Trophoblast cell (in vitro differentiated cells and primary cell): Measurements from ENCODE around the gene DDI2.

ENCODE experiments used
- DNase-seq, 2 donors: peaks; one replicate each; pipeline ENCODE4 v3.0.0-alpha.2; 2016
- H2AFZ ChIP-seq: 2 replicates; pipeline ENCODE4 v1.6.1; 2013; ENCODE audit warnings: low read length, moderate library complexity, mild to moderate bottlenecking; ENCODE audit not compliant: insufficient read depth, poor library complexity
- H2AK5ac ChIP-seq: 2 replicates; pipeline ENCODE4 v1.6.1; 2013; ENCODE audit warnings: mild to moderate bottlenecking, low read length
- H2BK120ac ChIP-seq: 2 replicates; pipeline ENCODE4 v1.6.1; 2013; ENCODE audit warnings: low read length, mild to moderate bottlenecking, moderate library complexity; ENCODE audit not compliant: insufficient read depth, poor library complexity
- H2BK12ac ChIP-seq: 2 replicates; pipeline ENCODE4 v1.6.1; 2013; ENCODE audit warnings: mild to moderate bottlenecking, low read length, moderate library complexity
- H2BK5ac ChIP-seq: 2 replicates; pipeline ENCODE4 v1.6.1; 2013; ENCODE audit warnings: low read length, low read depth, moderate library complexity, mild to moderate bottlenecking; ENCODE audit not compliant: poor library complexity
- H3K14ac ChIP-seq: 2 replicates; pipeline ENCODE4 v1.6.1; 2013; ENCODE audit warnings: mild to moderate bottlenecking, low read length
- H3K18ac ChIP-seq: 2 replicates; pipeline ENCODE4 v1.6.1; 2013; ENCODE audit warnings: mild to moderate bottlenecking, low read length
- H3K23ac ChIP-seq: 2 replicates; pipeline ENCODE4 v1.6.1; 2013; ENCODE audit warnings: low read length
- H3K27ac ChIP-seq: 2 replicates; pipeline ENCODE4 v1.5.1; 2013; ENCODE audit warnings: low read depth, mild to moderate bottlenecking, inconsistent platforms, low read length, moderate library complexity
- H3K27me3 ChIP-seq: 2 replicates; pipeline ENCODE4 v1.6.1; 2013; ENCODE audit warnings: inconsistent platforms, mild to moderate bottlenecking, low read length, moderate library complexity; ENCODE audit not compliant: insufficient read depth
- H3K36me3 ChIP-seq, 2 experiments: 1 replicate in 1 of 2; 2 replicates in 1 of 2; pipeline ENCODE4 v1.6.1; 2013; ENCODE audit warnings: low read length in 2 of 2, mild to moderate bottlenecking in 2 of 2, moderate library complexity in 1 of 2; ENCODE audit not compliant: insufficient read depth in 2 of 2, control insufficient read depth in 1 of 2
- H3K4ac ChIP-seq: 2 replicates; pipeline ENCODE4 v1.6.1; 2013; ENCODE audit warnings: low read depth, mild to moderate bottlenecking, low read length, moderate library complexity
- H3K4me1 ChIP-seq, 2 experiments: 1 replicate in 1 of 2; 2 replicates in 1 of 2; pipeline ENCODE4 v1.6.1; 2013; ENCODE audit warnings: low read length in 2 of 2, mild to moderate bottlenecking in 2 of 2, moderate library complexity in 1 of 2; ENCODE audit not compliant: insufficient read depth in 2 of 2, control insufficient read depth in 1 of 2
- H3K4me2 ChIP-seq: 2 replicates; pipeline ENCODE4 v1.6.1; 2013; ENCODE audit warnings: inconsistent platforms, mild to moderate bottlenecking, low read length, moderate library complexity
- H3K4me3 ChIP-seq: 2 replicates; pipeline ENCODE4 v1.5.1; 2013; ENCODE audit warnings: mild to moderate bottlenecking, low read depth, low read length, inconsistent platforms
- H3K79me1 ChIP-seq: one replicate; pipeline ENCODE4 v1.6.1; 2013; ENCODE audit warnings: low read length
- H3K79me2 ChIP-seq: 2 replicates; pipeline ENCODE4 v1.6.1; 2013; ENCODE audit warnings: low read length, mild to moderate bottlenecking; ENCODE audit not compliant: control insufficient read depth, insufficient read depth, poor library complexity
- H3K9ac ChIP-seq: 2 replicates; pipeline ENCODE4 v1.6.1; 2013; ENCODE audit warnings: mild to moderate bottlenecking, low read length
- H3K9me3 ChIP-seq: 2 replicates; pipeline ENCODE4 v1.6.1; 2013; ENCODE audit warnings: low read depth, mild to moderate bottlenecking, control low read depth, inconsistent platforms, low read length; ENCODE audit not compliant: insufficient read depth
- H4K12ac ChIP-seq: 2 replicates; pipeline ENCODE4 v1.6.1; 2013; ENCODE audit warnings: low read depth, mild to moderate bottlenecking, low read length, moderate library complexity
- H4K8ac ChIP-seq: 2 replicates; pipeline ENCODE4 v1.6.1; 2013; ENCODE audit warnings: low read depth, mild to moderate bottlenecking, low read length, moderate library complexity
- H4K91ac ChIP-seq: one replicate; pipeline ENCODE4 v1.6.1; 2013; ENCODE audit warnings: low read depth, mild to moderate bottlenecking, low read length, moderate library complexity
- WGBS: extraction: QIAGEN DNeasy Blood & Tissue Kit; methylation state at CpG from one replicate; pipeline ENCODE4 v1.1.7; 2013; ENCODE audit warnings: missing lambda C conversion rate; ENCODE audit not compliant: insufficient read length, insufficient coverage; ENCODE audit errors: extremely low coverage; 5-methylcytosine and 5-hydroxymethylcytosine counted together

Gene DDI2

GRCh38 chr1:15684468-15685291 is 67.4 kb downstream of the DDI2 start:
- Histone ChIP-seq H3K23ac (peak overlapping the region; percentile 59), H3K9ac (peak overlapping the region; percentile 86), H2BK12ac (no peak overlapping the region), H3K9me3 (no peaks in the 10 kb centered on the region), H3K4me2 (peak overlapping the region; percentile 96), H4K91ac (peak overlapping the region; percentile 95), H3K27me3 (no peaks in the 10 kb centered on the region), H3K79me2 (peaks cover 12% of the 10 kb centered on the region), H3K4me1 (peaks cover 16 to 21% of the 10 kb centered on the region in 2 experiments), H2AFZ (peak overlapping the region; percentile 49), H3K79me1 (peaks cover 17% of the 10 kb centered on the region), H2BK120ac (peak overlapping the region; percentile 52), H4K12ac (peak overlapping the region; percentile 51), H3K27ac (peak overlapping the region; percentile 66), H3K36me3 (peaks cover 0 to 2% of the 10 kb centered on the region in 2 experiments), H3K18ac (peak overlapping the region; percentile 93), H2BK5ac (peak overlapping the region; percentile 78), H3K4ac (peak overlapping the region; percentile 87), H2AK5ac (peak overlapping the region; percentile 76), H3K4me3 (peak overlapping the region; percentile 87), H3K14ac (peak overlapping the region; percentile 88), H4K8ac (peak overlapping the region; percentile 89)
- WGBS, result no CpG with 5 or more reads among the region's 72 CpGs
- peak in 1 of 2 donors; percentile 42 for DNase-seq

- no peak overlapping the region for H3K23ac ChIP-seq
- peaks cover 16 to 19% of the 10 kb centered on the region in 2 experiments for H3K4me1 ChIP-seq
- H4K91ac ChIP-seq, result no peak overlapping the region
- H3K79me2 ChIP-seq, result peaks cover 12% of the 10 kb centered on the region
- H3K9ac ChIP-seq, result no peak overlapping the region
- H3K14ac ChIP-seq, result no peak overlapping the region
- no CpG with 5 or more reads among the region's 4 CpGs for WGBS
- no peak overlapping the region for H2AFZ ChIP-seq
- H2BK5ac ChIP-seq, result no peak overlapping the region
- H2BK120ac ChIP-seq, result no peak overlapping the region
- DNase-seq, result no peak
- peak overlapping the region; percentile 95 for H3K4ac ChIP-seq
- H3K9me3 ChIP-seq, result no peaks in the 10 kb centered on the region
- H3K27me3 ChIP-seq, result no peaks in the 10 kb centered on the region
- no peak overlapping the region for H4K8ac ChIP-seq
- peaks cover 0 to 2% of the 10 kb centered on the region in 2 experiments for H3K36me3 ChIP-seq
- no peak overlapping the region for H3K27ac ChIP-seq
- H3K79me1 ChIP-seq, result peaks cover 17% of the 10 kb centered on the region
- no peak overlapping the region for H3K4me2 ChIP-seq
- H4K12ac ChIP-seq, result no peak overlapping the region
- no peak overlapping the region for H3K18ac ChIP-seq
- no peak overlapping the region for H2BK12ac ChIP-seq
- no peak overlapping the region for H3K4me3 ChIP-seq
- H2AK5ac ChIP-seq, result no peak overlapping the region
Measured at GRCh38 chr1:15685820-15686219, 68.6 kb downstream of the DDI2 start.

GRCh38 chr1:15687446-15687845 is 70.2 kb downstream of the DDI2 start:
- Histone ChIP-seq H3K4me1 (peaks cover 11 to 14% of the 10 kb centered on the region in 2 experiments), H3K9ac (no peak overlapping the region), H3K18ac (no peak overlapping the region), H3K4ac (no peak overlapping the region), H2AFZ (no peak overlapping the region), H4K8ac (no peak overlapping the region), H3K36me3 (peaks cover 2 to 4% of the 10 kb centered on the region in 2 experiments), H3K4me3 (no peak overlapping the region), H3K9me3 (no peaks in the 10 kb centered on the region), H3K14ac (no peak overlapping the region), H3K23ac (no peak overlapping the region), H2BK5ac (no peak overlapping the region), H3K79me1 (peaks cover 15% of the 10 kb centered on the region), H2BK120ac (no peak overlapping the region), H3K27me3 (no peaks in the 10 kb centered on the region), H2AK5ac (no peak overlapping the region), H3K27ac (no peak overlapping the region), H2BK12ac (no peak overlapping the region), H4K12ac (no peak overlapping the region), H3K79me2 (peaks cover 16% of the 10 kb centered on the region), H3K4me2 (no peak overlapping the region), H4K91ac (no peak overlapping the region)
- DNase-seq, result no peak
- WGBS, result no CpG with 5 or more reads among the region's 2 CpGs

GRCh38 chr1:15690317-15690716 is 73.1 kb downstream of the DDI2 start:
- H3K36me3 ChIP-seq, result peaks cover 2 to 10% of the 10 kb centered on the region in 2 experiments
- no peak for DNase-seq
- H4K91ac ChIP-seq, result no peak overlapping the region
- no peaks in the 10 kb centered on the region for H3K79me1 ChIP-seq
- no peaks in the 10 kb centered on the region for H3K27me3 ChIP-seq
- no peak overlapping the region for H3K4me3 ChIP-seq
- H3K4me2 ChIP-seq, result no peak overlapping the region
- H4K12ac ChIP-seq, result no peak overlapping the region
- H3K9me3 ChIP-seq, result no peaks in the 10 kb centered on the region
- H2AFZ ChIP-seq, result no peak overlapping the region
- no peak overlapping the region for H2AK5ac ChIP-seq
- H3K14ac ChIP-seq, result no peak overlapping the region
- H3K27ac ChIP-seq, result no peak overlapping the region
- no peak overlapping the region for H2BK5ac ChIP-seq
- H3K18ac ChIP-seq, result no peak overlapping the region
- H3K79me2 ChIP-seq, result peaks cover 12% of the 10 kb centered on the region
- no peak overlapping the region for H3K4ac ChIP-seq
- H3K23ac ChIP-seq, result no peak overlapping the region
- no CpG with 5 or more reads among the region's 6 CpGs for WGBS
- peaks cover 0 to 2% of the 10 kb centered on the region in 2 experiments for H3K4me1 ChIP-seq
- no peak overlapping the region for H4K8ac ChIP-seq
- H2BK12ac ChIP-seq, result no peak overlapping the region
- no peak overlapping the region for H3K9ac ChIP-seq
- no peak overlapping the region for H2BK120ac ChIP-seq
